GM12872 (cell line): ENCODE data around the gene FAM136A.

ENCODE experiments used
- TF ChIP-seq, protein P1 (sequence below): IDR thresholded peaks from 3 replicates; pipeline ENCODE4 v1.5.1; 2011; ENCODE audit warnings: low read depth, mild to moderate bottlenecking, low read length, moderate library complexity; ENCODE audit not compliant: insufficient read depth

FAM136A gene

GRCh38 chr2:70282439-70282838, 19.4 kb downstream of the FAM136A start:
- TF ChIP-seq, protein P1, sequence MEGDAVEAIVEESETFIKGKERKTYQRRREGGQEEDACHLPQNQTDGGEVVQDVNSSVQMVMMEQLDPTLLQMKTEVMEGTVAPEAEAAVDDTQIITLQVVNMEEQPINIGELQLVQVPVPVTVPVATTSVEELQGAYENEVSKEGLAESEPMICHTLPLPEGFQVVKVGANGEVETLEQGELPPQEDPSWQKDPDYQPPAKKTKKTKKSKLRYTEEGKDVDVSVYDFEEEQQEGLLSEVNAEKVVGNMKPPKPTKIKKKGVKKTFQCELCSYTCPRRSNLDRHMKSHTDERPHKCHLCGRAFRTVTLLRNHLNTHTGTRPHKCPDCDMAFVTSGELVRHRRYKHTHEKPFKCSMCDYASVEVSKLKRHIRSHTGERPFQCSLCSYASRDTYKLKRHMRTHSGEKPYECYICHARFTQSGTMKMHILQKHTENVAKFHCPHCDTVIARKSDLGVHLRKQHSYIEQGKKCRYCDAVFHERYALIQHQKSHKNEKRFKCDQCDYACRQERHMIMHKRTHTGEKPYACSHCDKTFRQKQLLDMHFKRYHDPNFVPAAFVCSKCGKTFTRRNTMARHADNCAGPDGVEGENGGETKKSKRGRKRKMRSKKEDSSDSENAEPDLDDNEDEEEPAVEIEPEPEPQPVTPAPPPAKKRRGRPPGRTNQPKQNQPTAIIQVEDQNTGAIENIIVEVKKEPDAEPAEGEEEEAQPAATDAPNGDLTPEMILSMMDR, result no peak

DNA sequence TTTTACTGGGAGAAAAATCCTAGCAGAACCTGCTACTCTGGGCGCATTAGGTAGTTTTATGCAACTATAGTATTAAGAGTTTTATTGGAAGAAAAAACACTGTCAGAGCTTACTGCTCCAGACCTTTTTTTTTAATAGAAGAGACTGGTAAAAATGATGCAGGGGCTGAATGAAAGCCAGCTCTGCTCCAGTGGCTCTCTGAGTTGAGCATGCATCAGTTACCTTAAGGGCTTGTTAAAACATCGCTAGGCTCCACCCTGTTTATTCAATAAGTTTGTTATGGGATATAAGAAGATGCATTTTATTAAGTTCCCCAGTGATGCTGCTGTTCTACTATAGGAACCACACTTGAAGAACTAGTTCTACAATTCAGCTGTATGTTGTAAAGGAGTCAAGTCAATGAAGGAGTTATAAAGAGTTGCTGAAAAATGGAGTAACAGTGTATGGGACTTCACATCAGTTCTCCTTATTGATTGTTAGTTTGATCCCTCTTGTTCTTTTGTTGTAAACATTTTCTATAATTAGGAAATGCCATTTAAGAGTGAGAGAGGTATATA, 21.5 kb downstream of the FAM136A start:
- TF ChIP-seq, protein P1, result no peak

DNA sequence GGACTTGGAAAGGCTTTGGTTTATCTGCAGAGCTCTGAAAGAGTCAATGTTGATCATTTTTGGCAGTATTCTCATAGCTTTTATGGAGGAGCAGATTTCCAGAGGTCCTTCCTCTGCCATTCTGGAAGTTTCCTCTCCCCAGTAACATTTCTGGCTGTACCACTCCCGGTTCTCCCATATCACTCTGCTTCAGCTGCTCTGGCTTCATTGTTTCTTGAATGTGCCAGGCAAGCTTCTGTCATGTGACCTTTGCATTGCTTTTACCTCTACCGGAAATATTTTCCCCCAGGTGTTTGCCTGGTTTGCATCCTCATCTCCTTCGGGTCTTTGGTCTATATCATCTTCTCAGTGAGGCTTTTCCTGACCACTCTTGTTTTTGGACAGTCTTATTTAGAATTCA, 31.5 kb downstream of the FAM136A start:
- TF ChIP-seq, protein P1, result no peak

- TF ChIP-seq, protein P1, result no peak
Measured at GRCh38 chr2:70261501-70261900, 40.4 kb downstream of the FAM136A start.

DNA sequence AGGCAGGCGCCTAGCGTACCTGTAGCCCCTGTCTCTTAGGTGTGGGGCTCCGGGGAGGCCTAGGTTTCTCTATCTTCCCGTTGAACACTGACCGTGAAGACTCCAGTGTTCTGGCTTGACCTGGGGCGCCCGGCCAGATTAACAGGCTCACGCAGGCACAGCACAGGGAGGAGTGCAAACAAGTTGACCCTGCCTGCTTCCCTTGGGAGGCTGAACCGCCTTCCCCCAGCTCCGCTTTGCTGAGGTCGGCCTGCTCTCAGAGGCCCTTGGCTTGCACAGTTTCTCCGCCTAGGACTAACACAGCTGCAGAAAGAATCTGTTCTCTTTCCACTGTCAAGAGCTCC, 43.4 kb downstream of the FAM136A start:
- TF ChIP-seq, protein P1, result no peak

- TF ChIP-seq, protein P1, result no peak
Measured at GRCh38 chr2:70255637-70256314, 46.1 kb downstream of the FAM136A start.

DNA sequence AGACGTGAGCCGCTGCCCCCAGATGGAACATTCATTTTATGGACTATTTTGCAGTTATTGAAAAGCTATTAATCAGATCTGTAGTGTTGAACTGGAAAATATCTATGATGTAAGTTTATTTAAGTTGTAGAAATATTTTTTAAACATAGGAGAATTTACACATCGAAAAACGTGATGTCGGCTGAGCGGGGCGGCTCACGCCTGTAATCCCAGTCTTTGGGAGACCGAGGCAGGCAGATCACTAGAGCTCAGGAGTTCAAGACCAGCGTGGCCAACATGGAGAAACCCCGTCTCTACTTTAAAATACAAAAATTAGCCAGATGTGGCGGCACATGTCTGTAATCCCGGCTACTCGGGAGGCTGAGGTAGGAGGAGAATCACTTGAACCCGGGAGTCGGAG, 51.4 kb downstream of the FAM136A start:
- TF ChIP-seq, protein P1, result no peak
